Subcutaneous adipose tissue (tissue), 4 donors: ENCODE data around the gene CCDC83. TPM values are rescaled to one million over a fixed set of nuclear protein-coding genes. Genes with fewer than 3 reads are reported as not detected.

Experiments
- CTCF ChIP-seq: fragments of 450-650 bp; IDR thresholded peaks from one replicate; pipeline ENCODE4 v1.5.1; 2016; ENCODE audit warnings: low read depth, mild to moderate bottlenecking, control low read depth, antibody characterized with exemption, moderate library complexity
- total RNA-seq, 4 donors: library from RNA; depleted of rRNA; stranded (reverse); fragments of >200 nt; gene quantifications; one replicate each; pipeline ENCODE4 v1.1.0, GENCODE V29; 2016

Gene CCDC83
- total RNA-seq, 4 donors from 2014 or later: not detected

GRCh38 chr11:85914425-85914824 lies 59.2 kb downstream of the CCDC83 start:
- no peak for TF ChIP-seq CTCF

GRCh38 chr11:85918910-85919794 lies 64.0 kb downstream of the CCDC83 start:
- no peak for TF ChIP-seq CTCF

GRCh38 chr11:85922367-85922766 lies 67.2 kb downstream of the CCDC83 start:
- no peak for TF ChIP-seq CTCF

GRCh38 chr11:85923455-85923854 lies 68.3 kb downstream of the CCDC83 start:
- no peak for TF ChIP-seq CTCF

- TF ChIP-seq CTCF: no peak
Measured at GRCh38 chr11:85930879-85931366, 75.7 kb downstream of the CCDC83 start.

GRCh38 chr11:85934596-85935169 lies 79.5 kb downstream of the CCDC83 start:
- TF ChIP-seq CTCF: no peak

GRCh38 chr11:85935751-85936150 lies 80.6 kb downstream of the CCDC83 start:
- TF ChIP-seq CTCF: no peak
